ENCODE results near the gene OSTF1.

The OSTF1 gene

GRCh38 chr9:75089373-75089766, 1.1 kb downstream of the OSTF1 start:
- ATAC-seq = no peak
- TF ChIP-seq RARB (CRISPR knock-in tag; IDR thresholded peaks at IDR 0.05) (no peak), GLIS3 (CRISPR knock-in tag; IDR thresholded peaks at IDR 0.05) (no peak), TOX (CRISPR knock-in tag; IDR thresholded peaks at IDR 0.05; ENCODE audit: borderline replicate concordance) (no peak), POU6F1 (CRISPR knock-in tag; IDR thresholded peaks at IDR 0.05; ENCODE audit: borderline replicate concordance, low read depth) (no peak), TSHZ2 (CRISPR knock-in tag; IDR thresholded peaks at IDR 0.05) (no peak), ZNF8 (CRISPR knock-in tag; IDR thresholded peaks at IDR 0.05) (no peak), ARNTL (CRISPR knock-in tag; IDR thresholded peaks at IDR 0.05; ENCODE audit: borderline replicate concordance, low read depth) (no peak)

- no peak for ATAC-seq
- no peak for TF ChIP-seq TCF4 (CRISPR knock-in tag; IDR thresholded peaks at IDR 0.05; ENCODE audit: borderline replicate concordance)
- TF ChIP-seq CREB5 (CRISPR knock-in tag; IDR thresholded peaks at IDR 0.05; ENCODE audit: low read depth) = no peak
- no peak for TF ChIP-seq PPARA (CRISPR knock-in tag; IDR thresholded peaks at IDR 0.05; ENCODE audit: borderline replicate concordance)
- TF ChIP-seq PATZ1 (CRISPR knock-in tag; IDR thresholded peaks at IDR 0.05; ENCODE audit: borderline replicate concordance) = no peak
- no peak for TF ChIP-seq OSR1 (CRISPR knock-in tag; IDR thresholded peaks at IDR 0.05)
Observed at GRCh38 chr9:75090579-75090978, 2.3 kb downstream of the OSTF1 start.

GRCh38 chr9:75092766-75093165, 4.5 kb downstream of the OSTF1 start:
- TF ChIP-seq ESRRG (CRISPR knock-in tag; IDR thresholded peaks at IDR 0.05) = no peak
- TF ChIP-seq GLIS3 (CRISPR knock-in tag; IDR thresholded peaks at IDR 0.05) = no peak
- TF ChIP-seq ZFP3 (CRISPR knock-in tag; IDR thresholded peaks at IDR 0.05) = no peak
- no peak for TF ChIP-seq TOX (CRISPR knock-in tag; IDR thresholded peaks at IDR 0.05; ENCODE audit: borderline replicate concordance)
- TF ChIP-seq RARB (CRISPR knock-in tag; IDR thresholded peaks at IDR 0.05) = no peak
- TF ChIP-seq OSR1 (CRISPR knock-in tag; IDR thresholded peaks at IDR 0.05) = no peak
- no peak for TF ChIP-seq CSRNP3 (CRISPR knock-in tag; IDR thresholded peaks at IDR 0.05)
- ATAC-seq = no peak

- peak; percentile 32; the same call in 1 of the 3 replicates for ATAC-seq
- no peak for TF ChIP-seq BACH2 (CRISPR knock-in tag; IDR thresholded peaks at IDR 0.05; ENCODE audit: borderline replicate concordance)
- TF ChIP-seq RARB (CRISPR knock-in tag; IDR thresholded peaks at IDR 0.05) = no peak
- no peak for TF ChIP-seq CSRNP3 (CRISPR knock-in tag; IDR thresholded peaks at IDR 0.05)
- no peak for TF ChIP-seq PPARA (CRISPR knock-in tag; IDR thresholded peaks at IDR 0.05; ENCODE audit: borderline replicate concordance)
- TF ChIP-seq OSR1 (CRISPR knock-in tag; IDR thresholded peaks at IDR 0.05) = no peak
- no peak for TF ChIP-seq ZNF8 (CRISPR knock-in tag; IDR thresholded peaks at IDR 0.05)
- no peak for TF ChIP-seq ZC3H10 (CRISPR knock-in tag; IDR thresholded peaks at IDR 0.05)
- TF ChIP-seq ZFP30 (CRISPR knock-in tag; IDR thresholded peaks at IDR 0.05) = no peak
- TF ChIP-seq SNAI2 (CRISPR knock-in tag; IDR thresholded peaks at IDR 0.05) = no peak
- TF ChIP-seq ZNF565 (CRISPR knock-in tag; conservative IDR thresholded peaks at IDR 0.05; ENCODE audit: low read depth) = no peak
- no peak for TF ChIP-seq TOX (CRISPR knock-in tag; IDR thresholded peaks at IDR 0.05; ENCODE audit: borderline replicate concordance)
- no peak for TF ChIP-seq CSDC2 (CRISPR knock-in tag; IDR thresholded peaks at IDR 0.05)
- TF ChIP-seq ZNF70 (CRISPR knock-in tag; IDR thresholded peaks at IDR 0.05) = no peak
- TF ChIP-seq PATZ1 (CRISPR knock-in tag; IDR thresholded peaks at IDR 0.05; ENCODE audit: borderline replicate concordance) = no peak
- TF ChIP-seq CREB5 (CRISPR knock-in tag; IDR thresholded peaks at IDR 0.05; ENCODE audit: low read depth) = no peak
- TF ChIP-seq ESRRG (CRISPR knock-in tag; IDR thresholded peaks at IDR 0.05) = no peak
Observed at GRCh38 chr9:75096796-75097195, 8.5 kb downstream of the OSTF1 start.
